ENCODE data around the gene OR11G2.
"Not testable (repeated sequence)": the region's sequence is repeated elsewhere in the genome, so short reads cannot be mapped to it uniquely, and the experiment has no call there.

The OR11G2 gene

GRCh38 chr14:20190596-20190995, at the start of gene OR11G2:
Gene OR11G2 (plus strand): TSS chr14:20190896. CDS start chr14:20197438, 6,542 bp downstream.
- DNase-seq = no peak

GRCh38 chr14:20143911-20144310, 46.8 kb upstream of the OR11G2 start:
- no peak for DNase-seq

GRCh38 chr14:20144820-20145219, 45.9 kb upstream of the OR11G2 start:
- no peak for DNase-seq

- no peak for DNase-seq
Observed at GRCh38 chr14:20164462-20164861, 26.2 kb upstream of the OR11G2 start.

- DNase-seq = no peak
Observed at GRCh38 chr14:20167091-20167490, 23.6 kb upstream of the OR11G2 start.

- not testable (repeated sequence) for DNase-seq
Observed at GRCh38 chr14:20169852-20170251, 20.8 kb upstream of the OR11G2 start.

GRCh38 chr14:20174205-20174604, 16.5 kb upstream of the OR11G2 start:
- not testable (repeated sequence) for DNase-seq

GRCh38 chr14:20176330-20176729, 14.4 kb upstream of the OR11G2 start:
- no peak for DNase-seq

GRCh38 chr14:20177433-20177974, 13.2 kb upstream of the OR11G2 start:
- DNase-seq = no peak

GRCh38 chr14:20179218-20179617, 11.5 kb upstream of the OR11G2 start:
- no peak for DNase-seq

- DNase-seq = no peak
Observed at GRCh38 chr14:20179880-20180279, 10.8 kb upstream of the OR11G2 start.

GRCh38 chr14:20180486-20180885, 10.2 kb upstream of the OR11G2 start:
- no peak for DNase-seq

GRCh38 chr14:20184181-20184580, 6.5 kb upstream of the OR11G2 start:
- DNase-seq = no peak

GRCh38 chr14:20191396-20191795, 700 bp downstream of the OR11G2 start:
- no peak for DNase-seq

- no peak for DNase-seq
Observed at GRCh38 chr14:20194101-20194500, 3.4 kb downstream of the OR11G2 start.

- not testable (repeated sequence) for DNase-seq
Observed at GRCh38 chr14:20195170-20195569, 4.5 kb downstream of the OR11G2 start.

- no peak for DNase-seq
Observed at GRCh38 chr14:20195911-20196310, 5.2 kb downstream of the OR11G2 start.

- DNase-seq = no peak
Observed at GRCh38 chr14:20197459-20197858, 6.8 kb downstream of the OR11G2 start.

- no peak for DNase-seq
Observed at GRCh38 chr14:20198991-20199390, 8.3 kb downstream of the OR11G2 start.

- DNase-seq = no peak
Observed at GRCh38 chr14:20204721-20205120, 14.0 kb downstream of the OR11G2 start.

- DNase-seq = no peak
Observed at GRCh38 chr14:20209595-20209994, 18.9 kb downstream of the OR11G2 start.

- not testable (repeated sequence) for DNase-seq
Observed at GRCh38 chr14:20212406-20212805, 21.7 kb downstream of the OR11G2 start.

- DNase-seq = no peak
Observed at GRCh38 chr14:20215196-20215595, 24.5 kb downstream of the OR11G2 start.

- no peak for DNase-seq
Observed at GRCh38 chr14:20219033-20219432, 28.3 kb downstream of the OR11G2 start.

- no peak for DNase-seq
Observed at GRCh38 chr14:20223410-20223809, 32.7 kb downstream of the OR11G2 start, which contains the start of gene OR11H6. Gene OR11H6 (plus strand): TSS chr14:20223710. CDS start chr14:20223710, 0 bp downstream.

Data from NCI-H2171 (cell line).